Esophagus squamous epithelium (tissue), 5 donors: ENCODE data around the gene NPB. TPM values are rescaled to one million over a fixed set of nuclear protein-coding genes. Genes with fewer than 3 reads are reported as not detected.

Source experiments
- DNase-seq: peaks from one replicate; lab custom pipeline; 2025; lab: John Stamatoyannopoulos, UW
- H3K27ac ChIP-seq, 4 donors: fragments of 200-600 bp; sonication (generic); one replicate each; pipeline ENCODE4 v1.5.1; 2016 to 2019; ENCODE audit warnings: mild to moderate bottlenecking in 1 of 4
- H3K27me3 ChIP-seq, 4 donors: fragments of 200-600 bp; sonication (generic); 1 replicate in 3 of 4; 2 replicates in 1 of 4; pipeline versions ENCODE4 v1.5.1 to v1.6.0; 2017 to 2021; ENCODE audit warnings: antibody characterized with exemption in 1 of 4
- H3K36me3 ChIP-seq, 3 donors: fragments of 200-600 bp; sonication (generic); one replicate each; pipeline ENCODE4 v1.5.1; 2016 to 2019
- H3K4me1 ChIP-seq, 3 donors: fragments of 200-600 bp; sonication (generic); one replicate each; pipeline ENCODE4 v1.5.1; 2017 to 2019
- H3K4me3 ChIP-seq, 4 donors: fragments of 200-600 bp; sonication (generic); 1 replicate in 3 of 4; 2 replicates in 1 of 4; pipeline ENCODE4 v1.5.1; 2016 to 2019; ENCODE audit warnings: mild to moderate bottlenecking in 2 of 4, moderate library complexity in 1 of 4
- H3K9me3 ChIP-seq, 3 donors: fragments of 200-600 bp; sonication (generic); one replicate each; pipeline ENCODE4 v1.5.1; 2016 to 2019
- POLR2A ChIP-seq, 4 donors: fragments of 450-650 bp; IDR thresholded peaks; one replicate each; pipeline ENCODE4 v1.6.1; 2017; ENCODE audit warnings: antibody characterized with exemption in 4 of 4, mild to moderate bottlenecking in 4 of 4, moderate library complexity in 3 of 4
- WGBS, 2 donors: methylation state at CpG; one replicate each; pipeline ENCODE4 v1.1.5; 2018; 5-methylcytosine and 5-hydroxymethylcytosine counted together
- intact Hi-C: fragments of 100-400 bp; cut with DNase I; formaldehyde crosslinking; loops from one replicate; pipeline ENCODE4 v1.15.0; 2022
- total RNA-seq, 4 donors: library from RNA; depleted of rRNA; stranded (reverse); fragments of >200 nt; gene quantifications; one replicate each; pipeline ENCODE4 v1.1.0, GENCODE V29; 2016
- TF ChIP-seq, protein P1 (sequence below), 6 experiments: fragments of 450-650 bp in 4 of 6; fragments of 200-600 bp in 2 of 6; sonication (generic) in 2 of 6; IDR thresholded peaks; one replicate each; pipeline ENCODE4 v1.5.1; 2016 to 2019; ENCODE audit warnings: antibody characterized with exemption in 6 of 6, mild to moderate bottlenecking in 4 of 6, moderate library complexity in 4 of 6
- donor health status: DM: yes; HTN: yes; CAD: no.

The NPB gene
- total RNA-seq, 4 donors from 2014 or later, result 0.53 to 7.4 (median 1.5) TPM

DNA sequence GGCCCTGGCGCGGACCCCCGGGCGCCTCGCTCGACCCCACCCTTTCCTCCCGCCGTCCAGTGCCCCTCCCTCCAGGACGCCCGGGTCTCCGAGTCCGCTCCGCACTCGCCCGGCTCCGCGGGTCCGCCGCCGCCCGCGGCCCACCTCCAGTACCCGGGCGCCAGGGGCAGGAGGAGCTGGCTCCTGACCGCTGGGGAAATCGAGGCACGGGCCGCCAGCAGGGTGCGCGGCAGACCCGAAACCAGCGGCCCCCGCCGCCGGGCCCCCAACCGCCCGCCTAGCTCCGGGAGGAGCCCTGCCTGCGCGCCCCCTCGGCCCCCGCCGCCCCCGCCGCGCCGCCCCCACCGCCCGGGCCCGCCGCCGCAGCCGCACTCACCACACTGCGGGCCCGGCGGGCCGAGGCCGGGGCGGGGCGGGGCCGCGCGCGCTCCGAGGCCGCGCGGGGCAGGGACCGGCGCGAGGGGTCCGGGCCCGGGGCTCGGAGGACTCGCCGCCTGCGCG, 25.2 kb downstream of the NPB start:
- peaks cover 49 to 76% (median 55%) of the 10 kb centered on the region in 3 donors for H3K4me1 ChIP-seq
- H3K27me3 ChIP-seq, result peaks cover 0 to 23% (median 0%) of the 10 kb centered on the region in 4 donors
- no peak for TF ChIP-seq POLR2A (IDR thresholded peaks at IDR 0.05)
- TF ChIP-seq, protein P1, sequence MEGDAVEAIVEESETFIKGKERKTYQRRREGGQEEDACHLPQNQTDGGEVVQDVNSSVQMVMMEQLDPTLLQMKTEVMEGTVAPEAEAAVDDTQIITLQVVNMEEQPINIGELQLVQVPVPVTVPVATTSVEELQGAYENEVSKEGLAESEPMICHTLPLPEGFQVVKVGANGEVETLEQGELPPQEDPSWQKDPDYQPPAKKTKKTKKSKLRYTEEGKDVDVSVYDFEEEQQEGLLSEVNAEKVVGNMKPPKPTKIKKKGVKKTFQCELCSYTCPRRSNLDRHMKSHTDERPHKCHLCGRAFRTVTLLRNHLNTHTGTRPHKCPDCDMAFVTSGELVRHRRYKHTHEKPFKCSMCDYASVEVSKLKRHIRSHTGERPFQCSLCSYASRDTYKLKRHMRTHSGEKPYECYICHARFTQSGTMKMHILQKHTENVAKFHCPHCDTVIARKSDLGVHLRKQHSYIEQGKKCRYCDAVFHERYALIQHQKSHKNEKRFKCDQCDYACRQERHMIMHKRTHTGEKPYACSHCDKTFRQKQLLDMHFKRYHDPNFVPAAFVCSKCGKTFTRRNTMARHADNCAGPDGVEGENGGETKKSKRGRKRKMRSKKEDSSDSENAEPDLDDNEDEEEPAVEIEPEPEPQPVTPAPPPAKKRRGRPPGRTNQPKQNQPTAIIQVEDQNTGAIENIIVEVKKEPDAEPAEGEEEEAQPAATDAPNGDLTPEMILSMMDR (IDR thresholded peaks at IDR 0.05), result no peak
- no CpG with 5 or more reads among the region's 78 CpGs for WGBS, 2 donors
- peak overlapping the region; percentile 79 to 99 (median 97) for H3K4me3 ChIP-seq
- H3K27ac ChIP-seq, result peak overlapping the region; percentile 96 to 99 (median 99)
- intact Hi-C loops, result no loop called here
- DNase-seq, result no peak
- peaks cover 6 to 9% (median 6%) of the 10 kb centered on the region in 3 donors for H3K36me3 ChIP-seq
- H3K9me3 ChIP-seq, result no peaks in the 10 kb centered on the region

DNA sequence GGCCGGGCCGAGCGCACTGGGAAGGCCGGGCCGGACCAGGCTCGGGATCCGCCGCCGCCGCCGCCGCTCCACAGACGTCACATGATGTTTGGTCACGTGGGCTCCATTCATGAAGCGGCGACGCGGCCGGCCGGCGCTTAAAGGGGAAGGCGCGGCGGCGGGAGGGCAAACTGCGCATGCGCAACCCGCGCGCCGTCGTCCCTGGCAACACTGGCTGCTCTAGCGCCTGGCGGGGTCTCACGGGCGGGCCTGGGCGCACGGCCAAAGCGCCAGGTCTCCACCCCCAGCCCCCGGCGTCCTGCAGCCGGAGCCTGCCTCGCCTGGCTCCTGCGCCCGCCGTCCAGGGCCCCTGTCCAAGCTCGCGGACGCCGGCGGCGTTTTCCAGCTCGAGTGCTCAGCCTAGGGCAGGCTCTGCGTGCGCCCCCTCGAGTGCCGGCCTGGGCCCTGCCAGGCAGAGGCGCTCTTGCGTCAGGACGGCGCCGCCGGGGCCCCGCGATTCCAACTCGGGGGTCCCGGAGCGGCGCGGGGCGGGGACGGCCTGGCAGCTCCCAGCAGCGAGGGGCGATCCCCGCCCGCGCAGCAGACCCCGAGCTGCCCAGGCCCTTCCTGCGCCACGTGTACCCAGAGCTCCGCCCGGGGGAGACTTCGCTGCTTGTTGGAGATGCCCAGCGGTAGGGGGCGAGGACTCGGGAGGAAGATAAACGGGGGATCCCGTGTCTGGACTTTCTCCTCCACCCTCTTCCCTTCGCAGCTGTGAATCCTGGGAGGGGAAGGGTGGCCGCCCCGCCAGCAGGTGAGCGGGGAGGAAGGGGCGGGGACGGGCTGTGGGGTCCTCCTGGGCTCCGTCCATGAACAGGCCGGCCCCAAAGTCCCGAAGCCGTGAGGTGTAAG, 25.9 kb downstream of the NPB start, which contains the start of gene MAFG:
Gene MAFG, minus strand, starts transcription at position 83 of the 891 bp plus-strand sequence. CDS start 4,550 bp downstream, outside the sequence.
- no peaks in the 10 kb centered on the region for H3K9me3 ChIP-seq
- DNase-seq, result peak; percentile 66
- WGBS, 2 donors, result 0% methylated on average over 1 to 7 of the region's 98 CpGs
- intact Hi-C loops, result no loop called here
- peak within 1 kb of the TSS; percentile 79 to 99 (median 97) for H3K4me3 ChIP-seq
- TF ChIP-seq, protein P1 (IDR thresholded peaks at IDR 0.05), result peak in 4 of 6 experiments; percentile 4 to 45 (median 28)
- TF ChIP-seq POLR2A (IDR thresholded peaks at IDR 0.05), result peak in 3 of 4 donors; percentile 53 to 77 (median 75)
- peak within 1 kb of the TSS; percentile 96 to 99 (median 99) for H3K27ac ChIP-seq
- H3K4me1 ChIP-seq, result peaks cover 44 to 70% (median 49%) of the 10 kb centered on the region in 3 donors
- H3K36me3 ChIP-seq, result peaks cover 0 to 2% (median 0%) of the 10 kb centered on the region in 3 donors
- peaks cover 0 to 27% (median 0%) of the 10 kb centered on the region in 4 donors for H3K27me3 ChIP-seq

DNA sequence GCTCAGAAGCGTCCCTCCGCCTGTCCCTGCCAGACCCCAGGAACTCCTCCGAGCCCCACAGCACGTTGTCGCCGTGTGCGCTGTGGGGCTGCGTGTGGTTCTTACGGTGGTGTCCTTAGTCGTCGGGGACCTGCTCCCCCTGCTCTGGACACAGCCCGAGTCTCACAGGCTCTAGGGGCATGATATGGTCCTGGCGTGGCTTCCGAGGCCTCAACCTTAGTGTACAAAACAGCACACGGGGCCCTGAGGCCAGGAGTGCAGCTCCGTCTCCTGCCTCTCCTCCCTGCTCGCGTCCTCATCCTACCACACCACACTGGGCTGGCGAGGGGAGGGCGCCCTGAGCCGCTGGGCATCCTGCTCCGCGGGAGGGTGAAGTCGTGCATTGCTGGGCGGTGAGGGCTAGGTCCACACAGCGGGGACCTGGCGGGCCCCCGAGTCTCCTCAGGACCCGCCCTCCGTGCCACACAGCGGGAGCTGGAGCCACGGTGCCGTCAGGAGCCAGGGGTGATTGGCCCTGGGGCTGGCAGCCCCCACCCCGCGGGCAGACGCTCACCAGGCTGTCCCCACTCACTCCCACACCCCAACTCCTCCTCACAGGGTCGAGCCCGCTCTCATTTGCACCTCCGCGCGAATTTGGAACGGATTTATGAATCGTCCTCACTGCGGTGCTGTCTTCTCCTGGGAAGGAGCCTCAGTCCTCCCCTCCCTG, 26.7 kb downstream of the NPB start:
- WGBS, 2 donors, result 20 to 54% methylated on average over 6 to 16 of the region's 44 CpGs
- Histone ChIP-seq H3K27me3 (peaks cover 0 to 33% (median 0%) of the 10 kb centered on the region in 4 donors), H3K4me3 (peak overlapping the region; percentile 79 to 99 (median 97)), H3K4me1 (peaks cover 36 to 62% (median 44%) of the 10 kb centered on the region in 3 donors), H3K9me3 (no peaks in the 10 kb centered on the region), H3K36me3 (no peaks in the 10 kb centered on the region), H3K27ac (peak overlapping the region in 2 of 4 donors; percentile 51 to 99)
- TF ChIP-seq, protein P1 (IDR thresholded peaks at IDR 0.05), result no peak
- TF ChIP-seq POLR2A (IDR thresholded peaks at IDR 0.05), result no peak
- DNase-seq, result no peak
- intact Hi-C loops, result no loop called here

- intact Hi-C loops, result no loop called here
- H3K27me3 ChIP-seq, result peaks cover 0 to 33% (median 0%) of the 10 kb centered on the region in 4 donors
- no peaks in the 10 kb centered on the region for H3K36me3 ChIP-seq
- 74 to 80% methylated on average over 4 to 9 of the region's 31 CpGs for WGBS, 2 donors
- no peak for DNase-seq
- H3K4me3 ChIP-seq, result no peak overlapping the region
- TF ChIP-seq, protein P1 (IDR thresholded peaks at IDR 0.05), result no peak
- peaks cover 28 to 54% (median 36%) of the 10 kb centered on the region in 3 donors for H3K4me1 ChIP-seq
- H3K27ac ChIP-seq, result no peak overlapping the region
- H3K9me3 ChIP-seq, result no peaks in the 10 kb centered on the region
These were observed 27.5 kb downstream of the NPB start for GRCh38 chr17:81929253-81930141.
